ENCODE measurements around the gene HPS1. TPM values are rescaled to one million over a fixed set of nuclear protein-coding genes. Genes with fewer than 3 reads are reported as not detected.

HPS1 gene
- total RNA-seq, 1 experiment from 2014 or later: 146 TPM

- Histone ChIP-seq H3K9me3 (ENCODE audit: control insufficient read depth, insufficient read depth, low read depth, low read length) (no peaks in the 10 kb centered on the region), H3K4me1 (ENCODE audit: control insufficient read depth, insufficient read depth, low read length) (peaks cover 17% of the 10 kb centered on the region), H3K27me3 (ENCODE audit: control insufficient read depth, insufficient read depth, low read length) (no peaks in the 10 kb centered on the region), H3K27ac (ENCODE audit: low read length) (no peak overlapping the region), H3K36me3 (ENCODE audit: control insufficient read depth, insufficient read depth, low read length) (no peaks in the 10 kb centered on the region; the same call in none of the 2 replicates), H3K4me3 (ENCODE audit: low read depth in 2 of 2, low read length in 2 of 2) (no peak overlapping the region)
- ChIA-PET POLR2A (no interaction called here), CTCF (no interaction called here)
- intact Hi-C loops (cut with micrococcal nuclease; ENCODE audit: unreplicated experiment) (no loop called here), in situ Hi-C loops (cut with HindIII; ENCODE audit: low pct_unique_long_range_greater_than_20kb, low sequenced_read_pairs) (no loop called here)
- no TSS peak for BruUV-seq (replicated peaks)
- ATAC-seq: no peak
- no peak for DNase-seq (ENCODE audit: low read depth, low spot score)
- TF ChIP-seq POLR2AphosphoS5 (IDR thresholded peaks at IDR 0.05; ENCODE audit: low read depth, low read length) (no peak), SIN3A (IDR thresholded peaks at IDR 0.05; ENCODE audit: borderline replicate concordance, insufficient read depth, low read depth, low read length) (no peak), CTCF (IDR thresholded peaks at IDR 0.05) (no peak), REST (IDR thresholded peaks at IDR 0.05; ENCODE audit: insufficient read depth in 1 of 2, low read depth in 2 of 2, low read length in 1 of 2) (no peak), TCF7L2 (IDR thresholded peaks at IDR 0.05; ENCODE audit: low read depth, low read length) (no peak)
Measured at GRCh38 chr10:98417973-98418664, 28.6 kb downstream of the HPS1 start.

DNA sequence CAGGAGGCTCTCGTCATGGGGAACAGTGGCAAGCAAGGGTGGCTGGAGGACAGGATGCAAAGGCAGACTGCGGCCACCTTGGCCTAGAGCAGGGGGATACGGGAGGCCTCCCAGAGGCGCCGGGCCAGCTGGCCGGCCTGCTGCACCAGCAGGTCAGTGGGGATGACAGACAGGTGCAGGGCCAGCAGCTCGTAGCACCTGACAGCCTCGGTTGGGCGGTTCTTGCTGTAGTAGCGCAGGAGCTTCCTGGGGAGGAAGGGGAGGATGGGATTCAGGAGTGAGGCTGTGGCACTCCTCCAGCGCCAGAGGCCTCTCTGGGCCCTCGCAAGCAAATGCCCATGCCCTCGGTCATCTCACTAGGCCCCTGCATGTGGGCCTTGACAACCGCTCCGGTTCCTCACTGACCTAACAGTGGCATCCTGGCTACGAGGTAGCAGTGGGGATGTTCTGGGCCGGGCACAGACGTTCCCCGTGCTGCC is 29.2 kb downstream of the HPS1 start:
- no peak overlapping the region for H3K4me3 ChIP-seq (ENCODE audit: low read depth in 2 of 2, low read length in 2 of 2)
- peaks cover 17% of the 10 kb centered on the region for H3K4me1 ChIP-seq (ENCODE audit: control insufficient read depth, insufficient read depth, low read length)
- no peak for DNase-seq (ENCODE audit: low read depth, low spot score)
- CTCF ChIA-PET: no interaction called here
- ATAC-seq: no peak
- BruUV-seq (replicated peaks): no TSS peak
- in situ Hi-C loops (cut with HindIII; ENCODE audit: low pct_unique_long_range_greater_than_20kb, low sequenced_read_pairs) (no loop called here), intact Hi-C loops (cut with micrococcal nuclease; ENCODE audit: unreplicated experiment) (no loop called here)
- POLR2A ChIA-PET: no interaction called here
- H3K27ac ChIP-seq (ENCODE audit: low read length): no peak overlapping the region
- H3K9me3 ChIP-seq (ENCODE audit: control insufficient read depth, insufficient read depth, low read depth, low read length): no peaks in the 10 kb centered on the region
- no peaks in the 10 kb centered on the region for H3K27me3 ChIP-seq (ENCODE audit: control insufficient read depth, insufficient read depth, low read length)
- TF ChIP-seq POLR2AphosphoS5 (IDR thresholded peaks at IDR 0.05; ENCODE audit: low read depth, low read length) (no peak), TCF7L2 (IDR thresholded peaks at IDR 0.05; ENCODE audit: low read depth, low read length) (no peak), SIN3A (IDR thresholded peaks at IDR 0.05; ENCODE audit: borderline replicate concordance, insufficient read depth, low read depth, low read length) (no peak), CTCF (IDR thresholded peaks at IDR 0.05) (no peak), REST (IDR thresholded peaks at IDR 0.05; ENCODE audit: insufficient read depth in 1 of 2, low read depth in 2 of 2, low read length in 1 of 2) (no peak)
- H3K36me3 ChIP-seq (ENCODE audit: control insufficient read depth, insufficient read depth, low read length): no peaks in the 10 kb centered on the region; the same call in none of the 2 replicates

All from Panc1 (cell line).